GM23338 (cell line): ENCODE measurements around the gene SIM1.
"Not testable (repeated sequence)": the region's sequence is repeated elsewhere in the genome, so short reads cannot be mapped to it uniquely, and the experiment has no call there.

Experiments
- TF ChIP-seq, protein P1 (sequence below), 2 experiments: fragments of 200-600 bp in 1 of 2; sonication (generic) in 1 of 2; conservative IDR thresholded peaks; 2 replicates each; pipeline versions ENCODE4 v1.5.1 to v1.6.1; 2016 to 2017; ENCODE audit warnings: antibody characterized with exemption in 2 of 2, low read depth in 2 of 2, mild to moderate bottlenecking in 2 of 2, moderate library complexity in 1 of 2
- TF ChIP-seq, protein P2 (sequence below): IDR thresholded peaks from one replicate; pipeline ENCODE4 v1.6.1; 2018; ENCODE audit warnings: antibody characterized with exemption; ENCODE audit not compliant: unreplicated experiment

DNA sequence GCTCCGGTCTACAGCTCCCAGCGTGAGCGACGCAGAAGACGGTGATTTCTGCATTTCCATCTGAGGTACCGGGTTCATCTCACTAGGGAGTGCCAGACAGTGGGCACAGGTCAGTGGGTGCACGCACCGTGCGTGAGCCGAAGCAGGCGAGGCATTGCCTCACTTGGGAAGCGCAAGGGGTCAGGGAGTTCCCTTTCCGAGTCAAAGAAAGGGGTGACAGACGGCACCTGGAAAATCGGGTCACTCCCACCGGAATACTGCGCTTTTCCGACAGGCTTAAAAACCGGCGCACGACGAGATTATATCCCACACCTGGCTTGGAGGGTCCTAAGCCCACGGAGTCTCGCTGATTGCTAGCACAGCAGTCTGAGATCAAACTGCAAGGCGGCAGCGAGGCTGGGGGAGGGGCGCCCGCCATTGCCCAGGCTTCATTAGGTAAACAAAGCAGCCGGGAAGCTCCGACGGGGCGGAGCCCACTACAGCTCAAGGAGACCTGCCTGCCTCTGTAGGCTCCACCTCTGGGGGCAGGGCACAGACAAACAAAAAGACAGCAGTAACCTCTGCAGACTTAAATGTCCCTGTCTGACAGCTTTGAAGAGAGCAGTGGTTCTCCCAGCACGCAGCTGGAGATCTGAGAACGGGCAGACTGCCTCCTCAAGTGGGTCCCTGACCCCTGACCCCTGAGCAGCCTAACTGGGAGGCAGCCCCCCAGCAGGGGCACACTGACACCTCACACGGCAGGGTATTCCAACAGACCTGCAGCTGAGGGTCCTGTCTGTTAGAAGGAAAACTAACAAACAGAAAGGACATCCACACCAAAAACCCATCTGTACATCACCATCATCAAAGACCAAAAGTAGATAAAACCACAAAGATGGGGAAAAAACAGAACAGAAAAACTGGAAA is 109.7 kb downstream of the SIM1 start:
- TF ChIP-seq, protein P1, sequence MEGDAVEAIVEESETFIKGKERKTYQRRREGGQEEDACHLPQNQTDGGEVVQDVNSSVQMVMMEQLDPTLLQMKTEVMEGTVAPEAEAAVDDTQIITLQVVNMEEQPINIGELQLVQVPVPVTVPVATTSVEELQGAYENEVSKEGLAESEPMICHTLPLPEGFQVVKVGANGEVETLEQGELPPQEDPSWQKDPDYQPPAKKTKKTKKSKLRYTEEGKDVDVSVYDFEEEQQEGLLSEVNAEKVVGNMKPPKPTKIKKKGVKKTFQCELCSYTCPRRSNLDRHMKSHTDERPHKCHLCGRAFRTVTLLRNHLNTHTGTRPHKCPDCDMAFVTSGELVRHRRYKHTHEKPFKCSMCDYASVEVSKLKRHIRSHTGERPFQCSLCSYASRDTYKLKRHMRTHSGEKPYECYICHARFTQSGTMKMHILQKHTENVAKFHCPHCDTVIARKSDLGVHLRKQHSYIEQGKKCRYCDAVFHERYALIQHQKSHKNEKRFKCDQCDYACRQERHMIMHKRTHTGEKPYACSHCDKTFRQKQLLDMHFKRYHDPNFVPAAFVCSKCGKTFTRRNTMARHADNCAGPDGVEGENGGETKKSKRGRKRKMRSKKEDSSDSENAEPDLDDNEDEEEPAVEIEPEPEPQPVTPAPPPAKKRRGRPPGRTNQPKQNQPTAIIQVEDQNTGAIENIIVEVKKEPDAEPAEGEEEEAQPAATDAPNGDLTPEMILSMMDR (conservative IDR thresholded peaks at IDR 0.05; ENCODE audit: low read depth in 2 of 2), result not testable (repeated sequence)
- TF ChIP-seq, protein P2, sequence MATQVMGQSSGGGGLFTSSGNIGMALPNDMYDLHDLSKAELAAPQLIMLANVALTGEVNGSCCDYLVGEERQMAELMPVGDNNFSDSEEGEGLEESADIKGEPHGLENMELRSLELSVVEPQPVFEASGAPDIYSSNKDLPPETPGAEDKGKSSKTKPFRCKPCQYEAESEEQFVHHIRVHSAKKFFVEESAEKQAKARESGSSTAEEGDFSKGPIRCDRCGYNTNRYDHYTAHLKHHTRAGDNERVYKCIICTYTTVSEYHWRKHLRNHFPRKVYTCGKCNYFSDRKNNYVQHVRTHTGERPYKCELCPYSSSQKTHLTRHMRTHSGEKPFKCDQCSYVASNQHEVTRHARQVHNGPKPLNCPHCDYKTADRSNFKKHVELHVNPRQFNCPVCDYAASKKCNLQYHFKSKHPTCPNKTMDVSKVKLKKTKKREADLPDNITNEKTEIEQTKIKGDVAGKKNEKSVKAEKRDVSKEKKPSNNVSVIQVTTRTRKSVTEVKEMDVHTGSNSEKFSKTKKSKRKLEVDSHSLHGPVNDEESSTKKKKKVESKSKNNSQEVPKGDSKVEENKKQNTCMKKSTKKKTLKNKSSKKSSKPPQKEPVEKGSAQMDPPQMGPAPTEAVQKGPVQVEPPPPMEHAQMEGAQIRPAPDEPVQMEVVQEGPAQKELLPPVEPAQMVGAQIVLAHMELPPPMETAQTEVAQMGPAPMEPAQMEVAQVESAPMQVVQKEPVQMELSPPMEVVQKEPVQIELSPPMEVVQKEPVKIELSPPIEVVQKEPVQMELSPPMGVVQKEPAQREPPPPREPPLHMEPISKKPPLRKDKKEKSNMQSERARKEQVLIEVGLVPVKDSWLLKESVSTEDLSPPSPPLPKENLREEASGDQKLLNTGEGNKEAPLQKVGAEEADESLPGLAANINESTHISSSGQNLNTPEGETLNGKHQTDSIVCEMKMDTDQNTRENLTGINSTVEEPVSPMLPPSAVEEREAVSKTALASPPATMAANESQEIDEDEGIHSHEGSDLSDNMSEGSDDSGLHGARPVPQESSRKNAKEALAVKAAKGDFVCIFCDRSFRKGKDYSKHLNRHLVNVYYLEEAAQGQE, result not testable (repeated sequence)
